ENCODE results near the gene GPRIN3.

GPRIN3 gene

DNA sequence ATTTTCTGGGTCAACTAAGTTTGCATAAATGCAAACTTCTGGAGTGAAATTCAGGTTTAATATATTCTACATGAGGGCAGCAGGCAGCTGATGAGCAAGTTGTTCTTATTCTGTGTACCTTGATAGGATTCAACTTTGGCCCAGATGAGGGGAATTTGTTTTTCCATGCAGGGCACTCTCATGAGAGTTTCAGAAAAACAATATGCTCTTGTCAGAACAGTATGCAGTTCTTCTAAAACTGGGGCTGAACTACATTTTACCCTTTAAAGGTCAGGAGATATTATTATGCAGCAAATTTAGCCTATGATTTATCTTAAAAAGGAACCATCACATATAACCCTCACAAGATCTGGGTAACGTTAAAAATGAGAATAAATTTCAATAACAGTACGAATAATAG lies 19.2 kb downstream of the GPRIN3 start:
- Histone ChIP-seq H3K27me3 (ENCODE audit: insufficient read depth, poor library complexity, severe bottlenecking) (no peaks in the 10 kb centered on the region), H3K27ac (replicated peaks) (no peak overlapping the region), H3K4me3 (replicated peaks; ENCODE audit: insufficient read depth, low read length) (no peak overlapping the region)
- DNase-seq (ENCODE audit: low read depth in 1 of 2, low spot score in 1 of 2): no peak
- TF ChIP-seq GABPA (IDR thresholded peaks at IDR 0.05; ENCODE audit: low read depth): no peak
- TF ChIP-seq, protein P1, sequence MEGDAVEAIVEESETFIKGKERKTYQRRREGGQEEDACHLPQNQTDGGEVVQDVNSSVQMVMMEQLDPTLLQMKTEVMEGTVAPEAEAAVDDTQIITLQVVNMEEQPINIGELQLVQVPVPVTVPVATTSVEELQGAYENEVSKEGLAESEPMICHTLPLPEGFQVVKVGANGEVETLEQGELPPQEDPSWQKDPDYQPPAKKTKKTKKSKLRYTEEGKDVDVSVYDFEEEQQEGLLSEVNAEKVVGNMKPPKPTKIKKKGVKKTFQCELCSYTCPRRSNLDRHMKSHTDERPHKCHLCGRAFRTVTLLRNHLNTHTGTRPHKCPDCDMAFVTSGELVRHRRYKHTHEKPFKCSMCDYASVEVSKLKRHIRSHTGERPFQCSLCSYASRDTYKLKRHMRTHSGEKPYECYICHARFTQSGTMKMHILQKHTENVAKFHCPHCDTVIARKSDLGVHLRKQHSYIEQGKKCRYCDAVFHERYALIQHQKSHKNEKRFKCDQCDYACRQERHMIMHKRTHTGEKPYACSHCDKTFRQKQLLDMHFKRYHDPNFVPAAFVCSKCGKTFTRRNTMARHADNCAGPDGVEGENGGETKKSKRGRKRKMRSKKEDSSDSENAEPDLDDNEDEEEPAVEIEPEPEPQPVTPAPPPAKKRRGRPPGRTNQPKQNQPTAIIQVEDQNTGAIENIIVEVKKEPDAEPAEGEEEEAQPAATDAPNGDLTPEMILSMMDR (IDR thresholded peaks at IDR 0.05; ENCODE audit: insufficient read depth, low read length): no peak
- TF ChIP-seq, protein P2, sequence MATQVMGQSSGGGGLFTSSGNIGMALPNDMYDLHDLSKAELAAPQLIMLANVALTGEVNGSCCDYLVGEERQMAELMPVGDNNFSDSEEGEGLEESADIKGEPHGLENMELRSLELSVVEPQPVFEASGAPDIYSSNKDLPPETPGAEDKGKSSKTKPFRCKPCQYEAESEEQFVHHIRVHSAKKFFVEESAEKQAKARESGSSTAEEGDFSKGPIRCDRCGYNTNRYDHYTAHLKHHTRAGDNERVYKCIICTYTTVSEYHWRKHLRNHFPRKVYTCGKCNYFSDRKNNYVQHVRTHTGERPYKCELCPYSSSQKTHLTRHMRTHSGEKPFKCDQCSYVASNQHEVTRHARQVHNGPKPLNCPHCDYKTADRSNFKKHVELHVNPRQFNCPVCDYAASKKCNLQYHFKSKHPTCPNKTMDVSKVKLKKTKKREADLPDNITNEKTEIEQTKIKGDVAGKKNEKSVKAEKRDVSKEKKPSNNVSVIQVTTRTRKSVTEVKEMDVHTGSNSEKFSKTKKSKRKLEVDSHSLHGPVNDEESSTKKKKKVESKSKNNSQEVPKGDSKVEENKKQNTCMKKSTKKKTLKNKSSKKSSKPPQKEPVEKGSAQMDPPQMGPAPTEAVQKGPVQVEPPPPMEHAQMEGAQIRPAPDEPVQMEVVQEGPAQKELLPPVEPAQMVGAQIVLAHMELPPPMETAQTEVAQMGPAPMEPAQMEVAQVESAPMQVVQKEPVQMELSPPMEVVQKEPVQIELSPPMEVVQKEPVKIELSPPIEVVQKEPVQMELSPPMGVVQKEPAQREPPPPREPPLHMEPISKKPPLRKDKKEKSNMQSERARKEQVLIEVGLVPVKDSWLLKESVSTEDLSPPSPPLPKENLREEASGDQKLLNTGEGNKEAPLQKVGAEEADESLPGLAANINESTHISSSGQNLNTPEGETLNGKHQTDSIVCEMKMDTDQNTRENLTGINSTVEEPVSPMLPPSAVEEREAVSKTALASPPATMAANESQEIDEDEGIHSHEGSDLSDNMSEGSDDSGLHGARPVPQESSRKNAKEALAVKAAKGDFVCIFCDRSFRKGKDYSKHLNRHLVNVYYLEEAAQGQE (IDR thresholded peaks at IDR 0.05; ENCODE audit: insufficient replicate concordance, low read depth): no peak
- no peak for TF ChIP-seq POLR2AphosphoS5 (IDR thresholded peaks at IDR 0.05; ENCODE audit: low read depth)
- no peak for TF ChIP-seq SPI1 (IDR thresholded peaks at IDR 0.05; ENCODE audit: borderline replicate concordance, low read depth)

DNA sequence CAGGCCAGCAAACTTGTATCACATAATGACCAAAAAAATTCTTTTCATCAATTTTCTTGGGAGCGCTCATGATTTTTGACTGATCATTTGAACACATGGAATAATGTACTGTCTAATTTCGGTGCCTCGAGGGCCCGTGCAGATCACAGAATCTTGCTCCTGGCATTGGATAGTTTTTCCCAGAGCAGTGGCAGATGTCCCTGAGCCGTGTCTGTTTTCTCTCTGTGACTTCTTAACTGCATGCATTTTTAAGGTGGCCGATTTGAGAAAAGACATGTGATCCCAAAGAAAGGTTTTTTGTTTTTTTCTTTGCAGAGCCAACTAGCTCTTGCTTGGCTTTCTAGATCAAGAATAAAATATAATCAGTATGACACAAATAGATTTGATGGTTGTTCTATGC lies 19.7 kb downstream of the GPRIN3 start:
- Histone ChIP-seq H3K27me3 (ENCODE audit: insufficient read depth, poor library complexity, severe bottlenecking) (no peaks in the 10 kb centered on the region), H3K27ac (replicated peaks) (no peak overlapping the region), H3K4me3 (replicated peaks; ENCODE audit: insufficient read depth, low read length) (no peak overlapping the region)
- no peak for DNase-seq (ENCODE audit: low read depth in 1 of 2, low spot score in 1 of 2)
- no peak for TF ChIP-seq POLR2AphosphoS5 (IDR thresholded peaks at IDR 0.05; ENCODE audit: low read depth)
- TF ChIP-seq, protein P2 (IDR thresholded peaks at IDR 0.05; ENCODE audit: insufficient replicate concordance, low read depth): no peak
- TF ChIP-seq, protein P1 (IDR thresholded peaks at IDR 0.05; ENCODE audit: insufficient read depth, low read length): no peak
- TF ChIP-seq GABPA (IDR thresholded peaks at IDR 0.05; ENCODE audit: low read depth): no peak
- no peak for TF ChIP-seq SPI1 (IDR thresholded peaks at IDR 0.05; ENCODE audit: borderline replicate concordance, low read depth)

DNA sequence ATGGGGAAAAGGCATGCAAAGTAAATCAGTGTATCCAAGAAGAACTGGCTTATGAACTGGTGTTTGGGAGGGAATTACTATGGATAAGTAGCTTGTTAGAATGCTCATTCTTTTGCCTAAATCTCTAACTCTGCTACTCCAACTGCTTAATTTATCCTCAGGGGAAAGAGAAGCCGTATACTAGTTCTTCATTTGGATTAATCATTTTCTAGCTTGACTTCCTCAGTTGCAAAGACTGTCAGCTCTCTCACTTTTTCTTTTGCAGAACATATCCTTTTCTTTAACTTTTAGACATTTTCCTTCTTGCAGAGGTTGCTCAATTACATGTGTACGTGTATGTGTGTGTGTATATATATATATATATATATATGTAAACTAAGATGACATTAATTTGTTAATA lies 21.9 kb downstream of the GPRIN3 start:
- no peak for DNase-seq (ENCODE audit: low read depth in 1 of 2, low spot score in 1 of 2)
- no peak overlapping the region for H3K27ac ChIP-seq (replicated peaks)
- H3K27me3 ChIP-seq (ENCODE audit: insufficient read depth, poor library complexity, severe bottlenecking): no peaks in the 10 kb centered on the region
- no peak overlapping the region for H3K4me3 ChIP-seq (replicated peaks; ENCODE audit: insufficient read depth, low read length)
- TF ChIP-seq SPI1 (IDR thresholded peaks at IDR 0.05; ENCODE audit: borderline replicate concordance, low read depth): no peak
- TF ChIP-seq POLR2AphosphoS5 (IDR thresholded peaks at IDR 0.05; ENCODE audit: low read depth): no peak
- TF ChIP-seq, protein P1 (IDR thresholded peaks at IDR 0.05; ENCODE audit: insufficient read depth, low read length): no peak
- TF ChIP-seq, protein P2 (IDR thresholded peaks at IDR 0.05; ENCODE audit: insufficient replicate concordance, low read depth): no peak
- TF ChIP-seq GABPA (IDR thresholded peaks at IDR 0.05; ENCODE audit: low read depth): no peak

All from HL-60 (cell line).